AG09319 (cell line): Measurements from ENCODE around the gene LGI2.
"Not testable (repeated sequence)": the region's sequence is repeated elsewhere in the genome, so short reads cannot be mapped to it uniquely, and the experiment has no call there.

Source experiments
- DNase-seq: peaks from one replicate; pipeline ENCODE4 v3.0.0-alpha.2; 2010; ENCODE audit warnings: low read depth; ENCODE audit errors: extremely low read depth
- TF ChIP-seq, protein P1 (sequence below): IDR thresholded peaks from 2 replicates; pipeline ENCODE4 v1.5.1; 2011; ENCODE audit warnings: low read depth, mild to moderate bottlenecking, inconsistent platforms, low read length, moderate library complexity

LGI2 gene

DNA sequence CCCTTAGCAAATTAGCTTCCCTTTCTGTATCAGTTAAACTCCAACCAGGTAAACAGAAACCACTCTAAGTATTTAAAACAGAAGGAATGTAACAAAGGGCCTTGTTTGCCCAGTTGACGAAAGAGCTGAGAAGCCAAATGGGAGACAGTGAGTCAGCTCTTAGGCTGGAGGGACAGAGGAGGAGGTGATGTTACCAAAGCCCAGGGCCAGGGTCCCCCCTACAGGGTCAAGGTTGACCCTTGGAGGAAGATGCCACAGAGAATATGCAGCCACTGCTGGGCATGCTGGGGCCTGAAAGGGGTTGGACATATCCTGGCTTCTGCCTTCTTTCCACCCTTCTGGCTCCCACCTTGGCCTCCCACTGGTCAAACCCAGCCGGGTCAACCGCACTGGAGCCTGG is 38.3 kb upstream of the LGI2 start:
- TF ChIP-seq, protein P1, sequence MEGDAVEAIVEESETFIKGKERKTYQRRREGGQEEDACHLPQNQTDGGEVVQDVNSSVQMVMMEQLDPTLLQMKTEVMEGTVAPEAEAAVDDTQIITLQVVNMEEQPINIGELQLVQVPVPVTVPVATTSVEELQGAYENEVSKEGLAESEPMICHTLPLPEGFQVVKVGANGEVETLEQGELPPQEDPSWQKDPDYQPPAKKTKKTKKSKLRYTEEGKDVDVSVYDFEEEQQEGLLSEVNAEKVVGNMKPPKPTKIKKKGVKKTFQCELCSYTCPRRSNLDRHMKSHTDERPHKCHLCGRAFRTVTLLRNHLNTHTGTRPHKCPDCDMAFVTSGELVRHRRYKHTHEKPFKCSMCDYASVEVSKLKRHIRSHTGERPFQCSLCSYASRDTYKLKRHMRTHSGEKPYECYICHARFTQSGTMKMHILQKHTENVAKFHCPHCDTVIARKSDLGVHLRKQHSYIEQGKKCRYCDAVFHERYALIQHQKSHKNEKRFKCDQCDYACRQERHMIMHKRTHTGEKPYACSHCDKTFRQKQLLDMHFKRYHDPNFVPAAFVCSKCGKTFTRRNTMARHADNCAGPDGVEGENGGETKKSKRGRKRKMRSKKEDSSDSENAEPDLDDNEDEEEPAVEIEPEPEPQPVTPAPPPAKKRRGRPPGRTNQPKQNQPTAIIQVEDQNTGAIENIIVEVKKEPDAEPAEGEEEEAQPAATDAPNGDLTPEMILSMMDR, result no peak
- DNase-seq, result no peak

DNA sequence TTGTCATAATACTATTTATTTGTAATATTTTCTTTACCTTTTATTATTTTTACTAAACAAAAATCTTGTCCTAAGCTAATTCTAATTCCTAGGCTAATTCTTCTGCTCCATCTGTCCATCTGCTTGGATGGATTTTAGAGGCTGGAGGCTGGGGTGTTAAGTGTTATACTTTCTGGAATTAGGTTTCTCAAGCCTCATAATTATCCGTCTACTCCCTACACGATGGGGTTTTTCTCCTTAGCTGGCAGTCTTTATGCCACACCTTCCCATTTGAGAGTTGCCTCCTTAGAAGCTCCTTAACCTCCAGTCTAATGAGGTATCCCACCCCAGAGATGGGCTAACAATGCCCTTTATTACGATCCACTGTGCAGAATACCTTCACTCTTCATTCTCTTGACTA is 37.6 kb upstream of the LGI2 start:
- no peak for DNase-seq
- TF ChIP-seq, protein P1, result no peak

DNA sequence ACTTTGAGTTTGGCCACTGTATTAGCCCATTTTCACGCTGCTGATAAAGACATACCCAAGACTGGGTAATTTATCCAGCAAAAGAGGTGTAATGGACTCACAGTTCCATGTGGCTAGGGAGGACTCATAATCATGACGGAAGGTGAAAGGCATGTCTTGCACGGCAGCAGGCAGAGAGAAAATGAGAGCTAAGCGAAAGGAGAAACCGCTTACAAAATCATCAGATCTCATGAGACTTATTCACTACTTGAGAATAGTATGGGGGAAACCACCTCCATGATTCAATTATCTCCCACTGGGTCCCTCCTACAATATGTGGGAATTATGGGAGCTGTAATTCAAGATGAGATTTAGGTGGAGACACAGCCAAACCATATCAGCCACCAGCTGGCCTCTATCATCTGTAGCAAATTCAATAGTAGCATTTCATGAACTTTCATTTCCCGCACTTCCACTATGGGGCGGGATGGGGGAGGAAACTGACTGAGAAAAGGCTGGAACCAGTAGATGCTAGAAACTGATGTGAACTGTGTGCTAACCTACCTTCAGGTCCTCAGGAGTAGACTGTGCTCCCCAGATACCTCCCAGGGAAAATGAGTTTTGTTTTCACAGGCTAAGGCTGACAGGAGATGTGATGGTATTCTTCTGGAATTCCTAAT is 35.3 kb upstream of the LGI2 start:
- TF ChIP-seq, protein P1, result no peak
- DNase-seq, result no peak

DNA sequence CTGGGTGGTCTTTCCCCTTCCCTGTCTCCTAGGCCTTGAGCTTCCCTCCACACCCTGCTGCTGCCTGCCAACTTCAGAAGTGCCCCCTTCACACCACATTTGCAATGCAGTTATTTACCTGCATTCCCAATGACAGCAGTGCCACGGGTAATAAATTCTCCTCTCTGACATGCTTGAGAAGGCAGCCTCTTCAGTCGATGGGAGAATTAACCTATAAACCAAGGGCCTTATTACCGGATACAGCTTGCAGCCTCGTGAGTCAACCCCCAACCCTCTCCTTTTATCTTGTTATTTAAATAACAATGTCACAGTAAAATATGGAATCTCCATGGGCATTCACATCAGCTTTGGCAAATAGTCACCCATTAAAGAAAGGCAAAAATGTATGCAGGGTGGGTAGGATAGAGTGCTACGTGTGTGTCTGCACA is 34.7 kb upstream of the LGI2 start:
- DNase-seq, result no peak
- TF ChIP-seq, protein P1, result no peak

DNA sequence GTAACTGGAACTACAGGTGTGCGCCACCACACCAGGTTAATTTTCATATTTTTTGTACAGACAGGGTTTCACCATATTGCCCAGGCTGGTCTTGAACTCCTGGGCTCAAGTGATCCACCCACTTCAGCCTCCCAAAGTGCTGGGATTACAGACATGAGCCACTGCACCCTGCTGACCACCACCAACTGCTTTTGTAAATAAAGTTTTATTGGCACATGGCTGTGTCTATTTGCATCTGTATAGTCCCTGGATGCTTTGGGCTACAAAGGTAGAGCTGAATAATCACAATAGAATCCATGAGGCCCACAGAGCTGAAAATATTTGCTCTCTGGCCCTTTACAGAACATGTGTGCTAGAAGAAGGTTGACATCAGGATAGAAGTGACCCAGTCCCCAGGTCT is 33.7 kb upstream of the LGI2 start:
- not testable (repeated sequence) for DNase-seq

DNA sequence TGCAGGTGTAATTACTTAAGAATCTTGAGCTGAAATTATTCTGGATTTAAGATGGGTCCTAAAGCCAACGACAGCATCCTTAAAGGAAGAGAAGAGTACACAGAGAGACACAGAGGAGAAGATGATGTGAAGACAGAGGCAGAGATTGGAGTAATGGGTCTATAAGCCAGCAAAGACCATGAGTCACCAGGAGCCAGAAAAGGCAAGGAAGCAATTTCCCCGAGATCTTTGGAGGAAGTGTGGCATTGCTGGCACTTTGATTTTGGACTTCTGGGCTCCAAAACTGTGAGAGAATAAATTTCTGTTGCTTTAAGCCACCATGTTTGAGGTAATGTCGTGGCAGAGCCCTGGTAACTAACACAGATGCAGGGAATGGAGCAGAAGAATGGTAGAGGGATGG is 32.4 kb upstream of the LGI2 start:
- TF ChIP-seq, protein P1, result no peak
- DNase-seq, result no peak

DNA sequence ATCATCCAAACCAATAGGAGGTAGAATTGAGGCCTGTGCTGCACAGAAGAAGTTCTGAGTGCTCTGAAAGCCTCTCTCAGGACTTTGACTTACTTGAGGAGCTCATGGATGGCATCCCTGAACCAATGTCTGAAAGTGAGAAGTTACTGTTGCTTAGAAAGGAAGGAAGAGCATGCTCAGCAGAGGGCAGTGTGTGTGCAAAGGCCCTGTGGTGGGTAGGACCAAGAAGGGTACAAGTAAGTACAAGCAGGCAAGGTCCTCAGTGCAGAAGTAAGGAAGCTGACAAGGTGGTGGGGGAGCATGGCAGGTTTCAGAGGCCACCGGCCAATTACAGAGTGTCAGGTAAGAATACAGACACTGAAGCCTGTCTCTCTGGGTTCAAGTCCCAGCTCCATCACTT is 31.4 kb upstream of the LGI2 start:
- TF ChIP-seq, protein P1, result no peak
- DNase-seq, result no peak

DNA sequence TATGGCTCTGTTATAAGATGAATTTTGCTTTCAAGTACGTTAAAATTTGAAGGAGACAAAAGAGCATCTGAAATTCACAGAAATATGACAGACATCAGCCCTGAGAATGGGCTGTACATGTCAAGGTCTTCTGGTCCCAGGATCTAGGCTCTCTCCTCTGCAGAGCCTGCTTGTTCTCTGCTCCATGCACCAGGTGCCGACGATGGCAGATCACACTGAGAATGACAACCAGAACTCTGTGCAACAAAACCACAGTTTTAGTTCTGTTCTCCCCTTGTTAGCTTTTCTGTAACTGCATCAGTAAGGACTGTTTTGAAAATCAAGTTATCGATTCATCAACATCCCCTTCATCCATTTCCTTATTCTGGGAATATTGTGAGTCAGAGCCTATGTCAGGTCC is 30.9 kb upstream of the LGI2 start:
- TF ChIP-seq, protein P1, result no peak
- no peak for DNase-seq
